HCT116 (cell line): Measurements from ENCODE around the gene SSBP1. TPM values are rescaled to one million over a fixed set of nuclear protein-coding genes. Genes with fewer than 3 reads are reported as not detected.

Experiments used
- ATAC-seq: fragments of 200-7000 bp; cut with Tn5 transposase; 2 replicates; pipeline ENCODE4 v1.9.1; 2020; ENCODE audit warnings: mild to moderate bottlenecking, moderate library complexity
- BruUV-seq: library from RNA; stranded (reverse); fragments of 400-500 nt; replicated peaks from 2 replicates; lab custom pipeline; 2021; lab: Mats Ljungman, UMichigan
- CTCF ChIA-PET: fragments of 300-600 bp; sonication (Branson Sonifier 250); formaldehyde crosslinking; loops from one replicate; lab custom pipeline; 2021; ENCODE audit warnings: antibody characterized with exemption; lab: Charles Lee
- POLR2A ChIA-PET: fragments of 300-600, 350-600 bp; sonication (Branson Sonifier 250); formaldehyde crosslinking; loops from one replicate; lab custom pipeline; 2021; ENCODE audit warnings: antibody characterized with exemption; lab: Charles Lee
- RAD21 ChIA-PET, 2 experiments: fragments of 300-600 bp; sonication (Branson Sonifier 250); formaldehyde crosslinking; loops; one replicate each; lab custom pipeline; 2023; ENCODE audit warnings: low total read pairs in 2 of 2; ENCODE audit not compliant: uncharacterized antibody in 2 of 2, unreplicated experiment in 2 of 2, low non-redundant PET in 1 of 2; lab: Charles Lee
- DNase-seq: peaks from one replicate; pipeline ENCODE4 v3.0.0-alpha.2; 2010; ENCODE audit warnings: low read depth, low spot score
- H2AFZ ChIP-seq: fragments of 200-600 bp; shearing (Covaris generic), sonication (generic); 2 replicates; pipeline ENCODE4 v1.6.1; 2017; ENCODE audit warnings: low read depth, mixed run types, mixed read lengths, antibody characterized with exemption, low read length; ENCODE audit not compliant: poor library complexity, severe bottlenecking
- H3K27ac ChIP-seq: 2 replicates; pipeline ENCODE4 v1.5.1; 2012; ENCODE audit warnings: low read depth, low read length
- H3K27me3 ChIP-seq: fragments of 200-600 bp; sonication (generic); 2 replicates; pipeline ENCODE4 v1.6.1; 2016; ENCODE audit warnings: mixed run types, low read length, mixed read lengths; ENCODE audit not compliant: insufficient read depth
- H3K36me3 ChIP-seq, 2 experiments: fragments of 200-500 bp in 1 of 2; fragments of 200-600 bp in 1 of 2; sonication (Bioruptor generic) in 1 of 2; sonication (generic) in 1 of 2; 2 replicates each; pipeline versions ENCODE4 v1.5.1 to v1.6.1; 2014 to 2016; ENCODE audit warnings: low read length in 2 of 2, inconsistent platforms in 1 of 2, mixed read lengths in 1 of 2, mixed run types in 1 of 2; ENCODE audit not compliant: insufficient read depth in 2 of 2, control insufficient read depth in 1 of 2
- H3K4me1 ChIP-seq, 2 experiments: fragments of 200-600 bp in 1 of 2; sonication (generic) in 1 of 2; 2 replicates each; pipeline versions ENCODE4 v1.5.1 to v1.6.1; 2012 to 2017; ENCODE audit warnings: low read length in 2 of 2, inconsistent platforms in 1 of 2, mild to moderate bottlenecking in 1 of 2, mixed read lengths in 1 of 2, mixed run types in 1 of 2, moderate library complexity in 1 of 2; ENCODE audit not compliant: insufficient read depth in 2 of 2, control insufficient read depth in 1 of 2
- H3K4me2 ChIP-seq: fragments of 200-600 bp; sonication (generic); 2 replicates; pipeline ENCODE4 v1.6.1; 2017; ENCODE audit warnings: mixed run types, low read length, mixed read lengths
- H3K4me3 ChIP-seq, 2 experiments: fragments of 200-600 bp in 1 of 2; sonication (generic) in 1 of 2; replicated peaks in 1 of 2; 2 replicates each; pipeline ENCODE4 v1.5.1; 2011 to 2016; ENCODE audit warnings: low read length in 2 of 2, control low read depth in 1 of 2, low read depth in 1 of 2, mild to moderate bottlenecking in 1 of 2, mixed read lengths in 1 of 2, mixed run types in 1 of 2
- H3K79me2 ChIP-seq: fragments of 200-600 bp; sonication (generic); 2 replicates; pipeline ENCODE4 v1.6.1; 2017; ENCODE audit warnings: mild to moderate bottlenecking, mixed run types, low read length, moderate library complexity, mixed read lengths; ENCODE audit not compliant: insufficient read depth
- H3K9ac ChIP-seq: fragments of 200-600 bp; sonication (generic); 2 replicates; pipeline ENCODE4 v1.6.1; 2016; ENCODE audit warnings: low read length, mixed read lengths
- H3K9me2 ChIP-seq: fragments of 200-600 bp; sonication (generic), shearing (Covaris generic); 2 replicates; pipeline ENCODE4 v1.6.1; 2017; ENCODE audit warnings: mixed run types, mild to moderate bottlenecking, moderate library complexity; ENCODE audit not compliant: insufficient read depth
- H3K9me3 ChIP-seq, 2 experiments: fragments of 200-500 bp in 1 of 2; fragments of 200-600 bp in 1 of 2; sonication (Bioruptor generic) in 1 of 2; sonication (generic) in 1 of 2; 2 replicates each; pipeline ENCODE4 v1.6.1; 2014 to 2017; ENCODE audit warnings: low read length in 2 of 2, mixed read lengths in 2 of 2, inconsistent platforms in 1 of 2, low read depth in 1 of 2, mild to moderate bottlenecking in 1 of 2, mixed run types in 1 of 2, moderate library complexity in 1 of 2; ENCODE audit not compliant: control insufficient read depth in 1 of 2, insufficient read depth in 1 of 2
- H4K20me1 ChIP-seq: fragments of 200-600 bp; sonication (generic), shearing (Covaris generic); 2 replicates; pipeline ENCODE4 v1.6.1; 2017; ENCODE audit warnings: mixed run types, mild to moderate bottlenecking, moderate library complexity; ENCODE audit not compliant: insufficient read depth
- EGR1 ChIP-seq: IDR thresholded peaks from 2 replicates; pipeline ENCODE4 v1.6.1; 2012; ENCODE audit warnings: low read depth
- EZH2 ChIP-seq: fragments of 200-600 bp; sonication (generic); IDR thresholded peaks from 2 replicates; pipeline ENCODE4 v1.6.1; 2017; ENCODE audit warnings: antibody characterized with exemption, mixed run types
- EZH2phosphoT487 ChIP-seq: fragments of 200-600 bp; IDR thresholded peaks from 2 replicates; pipeline ENCODE4 v1.6.1; 2018; ENCODE audit warnings: antibody characterized with exemption, borderline replicate concordance
- FOSL1 ChIP-seq: IDR thresholded peaks from 2 replicates; pipeline ENCODE4 v1.6.1; 2012; ENCODE audit warnings: low read depth
- JUND ChIP-seq: IDR thresholded peaks from 2 replicates; pipeline ENCODE4 v1.6.1; 2012
- POLR2AphosphoS5 ChIP-seq: IDR thresholded peaks from 2 replicates; pipeline ENCODE4 v1.6.1; 2011; ENCODE audit warnings: mild to moderate bottlenecking, low read depth, low read length, moderate library complexity
- RAD21 ChIP-seq: IDR thresholded peaks from 2 replicates; pipeline ENCODE4 v1.6.1; 2012; ENCODE audit warnings: low read depth, mild to moderate bottlenecking
- SP1 ChIP-seq: IDR thresholded peaks from 2 replicates; pipeline ENCODE4 v1.6.1; 2012; ENCODE audit warnings: low read depth
- TCF7L2 ChIP-seq: IDR thresholded peaks from 2 replicates; pipeline ENCODE4 v1.7.0; 2011; ENCODE audit warnings: borderline replicate concordance, inconsistent platforms; ENCODE audit not compliant: insufficient read depth, insufficient read length; ENCODE audit errors: extremely low read depth
- YY1 ChIP-seq: IDR thresholded peaks from 2 replicates; pipeline ENCODE4 v1.6.1; 2011; ENCODE audit warnings: low read length, low read depth, moderate library complexity, mild to moderate bottlenecking; ENCODE audit not compliant: insufficient replicate concordance; ENCODE audit errors: extremely low read depth
- intact Hi-C: fragments of 100-400 bp; cut with micrococcal nuclease; formaldehyde crosslinking; loops from 2 replicates; pipeline ENCODE4 v1.10.0; 2022
- total RNA-seq: library from RNA; stranded (reverse); gene quantifications from one replicate; pipeline ENCODE4 v1.2.1, GENCODE V29; 2021; ENCODE audit not compliant: unreplicated experiment
- TF ChIP-seq, protein P1 (sequence below): IDR thresholded peaks from 2 replicates; pipeline ENCODE4 v1.6.1; 2012; ENCODE audit warnings: low read depth
- TF ChIP-seq, protein P2 (sequence below): IDR thresholded peaks from 2 replicates; pipeline ENCODE4 v1.6.1; 2012

Gene SSBP1
- total RNA-seq, 1 experiment from 2014 or later = 171 TPM

DNA sequence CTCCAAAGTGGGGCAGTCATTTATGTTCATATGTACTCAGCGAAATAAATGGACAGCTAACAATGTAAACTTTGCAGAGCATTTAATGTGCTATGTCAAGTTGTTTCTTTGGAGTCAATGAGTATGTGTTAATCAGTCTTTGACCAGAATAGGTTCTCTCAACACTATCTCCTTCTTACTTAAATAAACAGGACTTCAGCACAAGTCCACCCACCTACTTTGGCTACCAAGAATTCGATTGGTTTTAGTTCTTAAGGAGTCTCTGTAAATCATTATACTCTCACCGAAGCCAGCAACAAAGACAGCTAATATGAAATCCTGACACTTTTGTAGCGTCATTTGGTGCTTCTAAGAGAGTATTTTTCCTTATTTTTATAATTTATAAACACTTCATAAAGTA lies 23.1 kb upstream of the SSBP1 start:
- ChIA-PET RAD21 (no interaction called here), POLR2A (no interaction called here), CTCF (interaction anchor here (1.4 kb wide), 1 partner anchor 23 kb away, joined by 4 read pairs; the partner anchor contains the start of gene SSBP1)
- no peak for ATAC-seq
- Histone ChIP-seq H3K36me3 (no peaks in the 10 kb centered on the region), H3K27me3 (peaks cover 23% of the 10 kb centered on the region; the same call in 1 of the 2 replicates), H2AFZ (no peak overlapping the region), H3K4me2 (no peak overlapping the region), H4K20me1 (no peaks in the 10 kb centered on the region), H3K9me3 (no peaks in the 10 kb centered on the region), H3K4me3 (no peak overlapping the region), H3K27ac (no peak overlapping the region), H3K9ac (no peak overlapping the region), H3K9me2 (no peaks in the 10 kb centered on the region), H3K79me2 (no peaks in the 10 kb centered on the region), H3K4me1 (no peaks in the 10 kb centered on the region)
- TF ChIP-seq JUND = no peak
- TF ChIP-seq TCF7L2 = no peak
- no peak for TF ChIP-seq FOSL1
- no peak for TF ChIP-seq SP1
- TF ChIP-seq YY1 = no peak
- TF ChIP-seq EGR1 = no peak
- no peak for TF ChIP-seq RAD21
- TF ChIP-seq EZH2 = no peak
- no TSS peak for BruUV-seq
- intact Hi-C loops = no loop called here
- DNase-seq = no peak

- DNase-seq (no peak), ATAC-seq (no peak)
- ChIA-PET RAD21 (no interaction called here), CTCF (no interaction called here)
- Histone ChIP-seq H3K27ac (no peak overlapping the region), H3K79me2 (no peaks in the 10 kb centered on the region), H3K4me1 (no peaks in the 10 kb centered on the region), H3K9me3 (no peaks in the 10 kb centered on the region), H3K9me2 (no peaks in the 10 kb centered on the region), H3K36me3 (no peaks in the 10 kb centered on the region), H3K27me3 (peaks cover 23% of the 10 kb centered on the region; the same call in 1 of the 2 replicates), H2AFZ (no peak overlapping the region), H3K9ac (no peak overlapping the region), H3K4me2 (no peak overlapping the region)
- intact Hi-C loops = no loop called here
- TF ChIP-seq EZH2phosphoT487 = no peak
- TF ChIP-seq, protein P1, sequence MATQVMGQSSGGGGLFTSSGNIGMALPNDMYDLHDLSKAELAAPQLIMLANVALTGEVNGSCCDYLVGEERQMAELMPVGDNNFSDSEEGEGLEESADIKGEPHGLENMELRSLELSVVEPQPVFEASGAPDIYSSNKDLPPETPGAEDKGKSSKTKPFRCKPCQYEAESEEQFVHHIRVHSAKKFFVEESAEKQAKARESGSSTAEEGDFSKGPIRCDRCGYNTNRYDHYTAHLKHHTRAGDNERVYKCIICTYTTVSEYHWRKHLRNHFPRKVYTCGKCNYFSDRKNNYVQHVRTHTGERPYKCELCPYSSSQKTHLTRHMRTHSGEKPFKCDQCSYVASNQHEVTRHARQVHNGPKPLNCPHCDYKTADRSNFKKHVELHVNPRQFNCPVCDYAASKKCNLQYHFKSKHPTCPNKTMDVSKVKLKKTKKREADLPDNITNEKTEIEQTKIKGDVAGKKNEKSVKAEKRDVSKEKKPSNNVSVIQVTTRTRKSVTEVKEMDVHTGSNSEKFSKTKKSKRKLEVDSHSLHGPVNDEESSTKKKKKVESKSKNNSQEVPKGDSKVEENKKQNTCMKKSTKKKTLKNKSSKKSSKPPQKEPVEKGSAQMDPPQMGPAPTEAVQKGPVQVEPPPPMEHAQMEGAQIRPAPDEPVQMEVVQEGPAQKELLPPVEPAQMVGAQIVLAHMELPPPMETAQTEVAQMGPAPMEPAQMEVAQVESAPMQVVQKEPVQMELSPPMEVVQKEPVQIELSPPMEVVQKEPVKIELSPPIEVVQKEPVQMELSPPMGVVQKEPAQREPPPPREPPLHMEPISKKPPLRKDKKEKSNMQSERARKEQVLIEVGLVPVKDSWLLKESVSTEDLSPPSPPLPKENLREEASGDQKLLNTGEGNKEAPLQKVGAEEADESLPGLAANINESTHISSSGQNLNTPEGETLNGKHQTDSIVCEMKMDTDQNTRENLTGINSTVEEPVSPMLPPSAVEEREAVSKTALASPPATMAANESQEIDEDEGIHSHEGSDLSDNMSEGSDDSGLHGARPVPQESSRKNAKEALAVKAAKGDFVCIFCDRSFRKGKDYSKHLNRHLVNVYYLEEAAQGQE = peak; percentile 36
- TF ChIP-seq POLR2AphosphoS5 = no peak
- TF ChIP-seq, protein P2, sequence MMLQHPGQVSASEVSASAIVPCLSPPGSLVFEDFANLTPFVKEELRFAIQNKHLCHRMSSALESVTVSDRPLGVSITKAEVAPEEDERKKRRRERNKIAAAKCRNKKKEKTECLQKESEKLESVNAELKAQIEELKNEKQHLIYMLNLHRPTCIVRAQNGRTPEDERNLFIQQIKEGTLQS = no peak
- TF ChIP-seq, all 23 proteins: peak for 1
- BruUV-seq = no TSS peak
- H4K20me1 ChIP-seq = no peaks in the 10 kb centered on the region
- POLR2A ChIA-PET = no interaction called here
- H3K4me3 ChIP-seq = no peak overlapping the region
Measured at GRCh38 chr7:141715794-141716689, 22.1 kb upstream of the SSBP1 start.
